SH-SY5Y (cell line): ENCODE results near the gene CCR8.

Experiments used
- GATA2 ChIP-seq: IDR thresholded peaks from 2 replicates; pipeline ENCODE4 v1.6.1; 2011; ENCODE audit warnings: mild to moderate bottlenecking, low read depth, low read length
- GATA3 ChIP-seq: IDR thresholded peaks from 2 replicates; pipeline ENCODE4 v1.6.1; 2011; ENCODE audit warnings: low read depth, mild to moderate bottlenecking, low read length, moderate library complexity

DNA sequence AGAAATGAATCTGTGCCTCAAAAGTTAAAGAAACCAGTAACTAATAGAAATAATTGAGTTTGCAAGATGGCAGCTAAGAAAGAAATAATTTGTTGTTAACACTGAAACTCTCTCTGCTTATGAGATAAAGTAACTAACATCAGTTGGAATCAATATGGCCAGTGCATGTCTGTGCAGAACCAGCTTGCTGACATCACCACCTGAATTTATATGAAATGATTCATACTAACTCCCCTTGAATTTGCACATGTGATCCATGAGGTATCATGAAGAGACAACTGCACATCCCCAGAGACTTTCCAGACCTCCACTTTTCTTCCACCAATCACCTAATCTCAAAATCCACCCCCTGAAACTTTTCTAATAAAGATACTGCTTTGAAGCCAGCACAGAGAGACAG is 43.3 kb downstream of the CCR8 start:
- no peak for TF ChIP-seq GATA2
- no peak for TF ChIP-seq GATA3
